Neural cell (in vitro differentiated cells): ENCODE results near the gene MACROD1. TPM values are rescaled to one million over a fixed set of nuclear protein-coding genes. Genes with fewer than 3 reads are reported as not detected.

ENCODE experiments used
- H2AFZ ChIP-seq: fragments of 200-600, 300-800 bp; sonication (generic), shearing (Covaris generic); 2 replicates; pipeline ENCODE4 v1.6.0; 2014; ENCODE audit warnings: low read depth, mild to moderate bottlenecking, antibody characterized with exemption, low read length, moderate library complexity
- H3F3A ChIP-seq: fragments of 200-600 bp; shearing (Covaris generic); 2 replicates; pipeline ENCODE4 v1.6.1; 2016; ENCODE audit warnings: mild to moderate bottlenecking, moderate library complexity, mixed read lengths, antibody characterized with exemption, low read length; ENCODE audit not compliant: insufficient read depth, poor library complexity, severe bottlenecking
- H3K27ac ChIP-seq: fragments of 200-600, 300-800 bp; sonication (generic), shearing (Covaris generic); 2 replicates; pipeline ENCODE4 v1.5.1; 2014; ENCODE audit warnings: mild to moderate bottlenecking, low read length, moderate library complexity
- H3K27me3 ChIP-seq: fragments of 300-800, 200-600 bp; sonication (generic), shearing (Covaris generic); 2 replicates; pipeline ENCODE4 v1.6.0; 2014; ENCODE audit warnings: mild to moderate bottlenecking, low read depth, low read length, moderate library complexity; ENCODE audit not compliant: insufficient read depth
- H3K36me3 ChIP-seq: fragments of 300-800, 200-600 bp; sonication (generic), shearing (Covaris generic); 2 replicates; pipeline ENCODE4 v1.5.1; 2014; ENCODE audit warnings: mild to moderate bottlenecking, antibody characterized with exemption, low read length, moderate library complexity; ENCODE audit not compliant: insufficient read depth
- H3K4me2 ChIP-seq: fragments of 300-800, 200-600 bp; sonication (generic), shearing (Covaris generic); 2 replicates; pipeline ENCODE4 v1.6.0; 2014; ENCODE audit warnings: mild to moderate bottlenecking, low read length
- H3K4me3 ChIP-seq: fragments of 300-800, 200-600 bp; sonication (generic), shearing (Covaris generic); 2 replicates; pipeline ENCODE4 v1.5.1; 2014; ENCODE audit warnings: mild to moderate bottlenecking, low read length, moderate library complexity
- H3K79me2 ChIP-seq: fragments of 200-600 bp; shearing (Covaris generic); replicated peaks from 2 replicates; pipeline ENCODE4 v1.6.0; 2014; ENCODE audit warnings: mild to moderate bottlenecking, low read length, moderate library complexity; ENCODE audit not compliant: insufficient read depth
- H3K9ac ChIP-seq: fragments of 300-800, 200-600 bp; sonication (generic), shearing (Covaris generic); 2 replicates; pipeline ENCODE4 v1.6.1; 2016; ENCODE audit warnings: mild to moderate bottlenecking, low read length, mixed read lengths
- H3K9me2 ChIP-seq: fragments of 200-600 bp; shearing (Covaris generic); 2 replicates; pipeline ENCODE4 v1.6.1; 2016; ENCODE audit warnings: mild to moderate bottlenecking, low read length, mixed read lengths; ENCODE audit not compliant: insufficient read depth
- H3K9me3 ChIP-seq: fragments of 200-600, 300-800 bp; sonication (generic), shearing (Covaris generic); 2 replicates; pipeline ENCODE4 v1.6.1; 2016; ENCODE audit warnings: mild to moderate bottlenecking, mixed run types, low read length, moderate library complexity, mixed read lengths
- H4K20me1 ChIP-seq: fragments of 200-600 bp; shearing (Covaris generic); 2 replicates; pipeline ENCODE4 v1.6.1; 2016; ENCODE audit warnings: mild to moderate bottlenecking, mixed run types; ENCODE audit not compliant: insufficient read depth
- CTCF ChIP-seq: fragments of 450-650 bp; IDR thresholded peaks from 2 replicates; pipeline ENCODE4 v1.5.1; 2014; ENCODE audit warnings: antibody characterized with exemption, mild to moderate bottlenecking, moderate library complexity; ENCODE audit not compliant: poor library complexity, severe bottlenecking
- EP300 ChIP-seq: fragments of 450-650 bp; conservative IDR thresholded peaks from 2 replicates; pipeline ENCODE4 v1.6.1; 2014; ENCODE audit warnings: antibody characterized with exemption, mild to moderate bottlenecking, moderate library complexity; ENCODE audit not compliant: poor library complexity, severe bottlenecking
- EZH2 ChIP-seq: fragments of 200-600, 300-800 bp; shearing (Covaris generic), sonication (generic); IDR thresholded peaks from 2 replicates; pipeline ENCODE4 v1.6.1; 2014; ENCODE audit warnings: antibody characterized with exemption, low read length, borderline replicate concordance, mild to moderate bottlenecking; ENCODE audit not compliant: insufficient read depth, poor library complexity, severe bottlenecking
- MXI1 ChIP-seq: fragments of 450-650 bp; conservative IDR thresholded peaks from 2 replicates; pipeline ENCODE4 v1.6.1; 2014; ENCODE audit warnings: antibody characterized with exemption, mild to moderate bottlenecking; ENCODE audit not compliant: poor library complexity, severe bottlenecking
- POLR2AphosphoS5 ChIP-seq: IDR thresholded peaks from 2 replicates; pipeline ENCODE4 v1.6.1; 2012
- RAD21 ChIP-seq: fragments of 450-650 bp; conservative IDR thresholded peaks from 2 replicates; pipeline ENCODE4 v1.6.1; 2014; ENCODE audit warnings: antibody characterized with exemption, mild to moderate bottlenecking, moderate library complexity
- REST ChIP-seq: IDR thresholded peaks from 2 replicates; pipeline ENCODE4 v1.6.1; 2012; ENCODE audit warnings: borderline replicate concordance
- SMC3 ChIP-seq: fragments of 450-650 bp; conservative IDR thresholded peaks from 2 replicates; pipeline ENCODE4 v1.6.1; 2014; ENCODE audit warnings: antibody characterized with exemption, mild to moderate bottlenecking, moderate library complexity; ENCODE audit not compliant: poor library complexity
- TAF1 ChIP-seq: IDR thresholded peaks from 2 replicates; pipeline ENCODE4 v1.6.1; 2012; ENCODE audit warnings: low read depth
- polyA plus RNA-seq: library from polyadenylated mRNA; depleted of rRNA; stranded (reverse); fragments of >200 nt; gene quantifications from 2 replicates; pipeline ENCODE4 v1.2.3, GENCODE V29; 2014

MACROD1 gene
- polyA plus RNA-seq, 1 donor from 2014 or later = 30.8 TPM

DNA sequence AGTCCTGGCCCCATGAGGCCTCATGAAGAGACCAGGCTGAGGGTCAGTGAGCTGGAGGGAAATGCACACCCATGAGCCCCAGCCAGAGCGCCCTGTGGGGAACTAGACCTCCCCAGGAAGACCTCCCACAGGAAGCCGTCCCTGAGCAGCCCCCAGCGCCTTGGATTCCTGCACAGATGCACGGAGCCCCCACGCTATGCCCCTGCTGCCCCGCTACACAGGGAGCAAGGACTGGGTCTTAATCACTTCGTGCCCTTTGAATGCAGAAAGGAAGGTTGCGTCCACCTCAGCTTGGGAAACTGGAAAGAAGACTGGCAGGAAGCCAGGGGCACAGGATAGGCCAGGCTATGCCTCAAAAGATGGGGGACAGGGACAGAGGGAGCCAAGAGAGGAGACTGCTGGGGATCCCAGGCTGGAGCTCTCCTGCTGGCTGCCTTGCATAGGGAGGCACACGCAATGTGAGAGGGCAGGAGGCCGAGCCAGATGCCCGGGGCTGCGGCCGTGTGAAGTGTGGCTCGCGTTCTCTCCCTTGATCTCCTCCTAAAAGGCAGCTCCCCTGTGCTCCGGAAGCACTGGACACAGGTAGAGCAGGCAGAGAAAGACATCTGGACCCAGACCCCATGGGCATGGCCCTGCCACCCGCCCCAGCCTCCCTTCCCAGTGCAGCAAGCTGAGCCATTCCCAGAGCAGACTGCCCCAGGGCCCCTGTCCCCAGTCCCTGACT is 32.8 kb downstream of the MACROD1 start:
- no peak overlapping the region for H2AFZ ChIP-seq
- H3K27ac ChIP-seq = no peak overlapping the region
- H3K9me3 ChIP-seq = no peaks in the 10 kb centered on the region
- H3K9ac ChIP-seq = no peak overlapping the region
- no peak overlapping the region for H3K4me3 ChIP-seq
- TF ChIP-seq MXI1 (no peak), SMC3 (no peak), TAF1 (no peak), EZH2 (no peak), REST (no peak), EP300 (no peak)
- no peaks in the 10 kb centered on the region for H3F3A ChIP-seq
- H4K20me1 ChIP-seq = no peaks in the 10 kb centered on the region
- no peak overlapping the region for H3K4me2 ChIP-seq
- no peaks in the 10 kb centered on the region for H3K27me3 ChIP-seq
- H3K79me2 ChIP-seq = no peaks in the 10 kb centered on the region
- H3K9me2 ChIP-seq = no peaks in the 10 kb centered on the region
- H3K36me3 ChIP-seq = no peaks in the 10 kb centered on the region

DNA sequence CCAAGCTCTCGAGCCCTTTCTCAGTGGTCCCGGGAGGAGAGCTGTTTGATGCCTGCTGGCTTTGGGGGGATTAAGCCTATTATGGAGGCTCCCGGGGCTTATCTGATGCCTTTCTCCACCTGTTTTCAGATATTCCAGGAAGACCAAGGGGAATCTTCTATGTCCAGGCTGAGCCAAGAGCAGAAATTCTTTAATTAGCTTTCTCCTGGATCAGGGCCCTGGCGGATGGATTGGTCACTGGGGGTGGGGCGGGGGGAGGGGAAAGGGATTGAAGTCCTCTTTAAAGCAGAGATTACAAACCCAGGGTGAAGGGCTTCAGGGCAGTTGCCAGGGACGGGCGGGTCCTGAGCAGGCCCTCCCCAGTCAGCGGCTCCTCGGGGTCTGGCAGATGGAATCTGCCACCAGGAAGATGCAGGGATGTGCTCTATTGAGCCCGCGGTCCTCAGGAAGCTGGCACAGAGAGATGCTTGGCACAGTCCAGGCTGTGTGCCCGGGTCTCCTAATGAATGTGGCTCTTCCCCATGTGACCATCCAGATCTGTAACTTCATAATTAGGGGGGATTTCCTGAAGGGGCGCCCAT is 33.6 kb downstream of the MACROD1 start:
- no peaks in the 10 kb centered on the region for H3K9me3 ChIP-seq
- TF ChIP-seq EZH2 (no peak), REST (no peak), SMC3 (no peak), POLR2AphosphoS5 (no peak), RAD21 (no peak), CTCF (no peak), TAF1 (no peak), EP300 (no peak), MXI1 (no peak)
- no peaks in the 10 kb centered on the region for H3K9me2 ChIP-seq
- no peaks in the 10 kb centered on the region for H3K79me2 ChIP-seq
- H2AFZ ChIP-seq = no peak overlapping the region
- no peak overlapping the region for H3K4me3 ChIP-seq
- no peaks in the 10 kb centered on the region for H3K36me3 ChIP-seq
- no peaks in the 10 kb centered on the region for H4K20me1 ChIP-seq
- no peaks in the 10 kb centered on the region for H3F3A ChIP-seq
- H3K27ac ChIP-seq = peak overlapping the region; percentile 24
- no peak overlapping the region for H3K4me2 ChIP-seq
- peak overlapping the region; percentile 29 for H3K9ac ChIP-seq
- no peaks in the 10 kb centered on the region for H3K27me3 ChIP-seq
